ENCODE data around the gene SLC16A3. TPM values are rescaled to one million over a fixed set of nuclear protein-coding genes. Genes with fewer than 3 reads are reported as not detected.

Gene SLC16A3
- total and polyA plus RNA-seq, 9 of the 15 experiments (the other 6 are each of a cell fraction or from before 2014, with no cell fraction given): 0.11 to 5.4 (median 1.2) TPM; not detected in 2

DNA sequence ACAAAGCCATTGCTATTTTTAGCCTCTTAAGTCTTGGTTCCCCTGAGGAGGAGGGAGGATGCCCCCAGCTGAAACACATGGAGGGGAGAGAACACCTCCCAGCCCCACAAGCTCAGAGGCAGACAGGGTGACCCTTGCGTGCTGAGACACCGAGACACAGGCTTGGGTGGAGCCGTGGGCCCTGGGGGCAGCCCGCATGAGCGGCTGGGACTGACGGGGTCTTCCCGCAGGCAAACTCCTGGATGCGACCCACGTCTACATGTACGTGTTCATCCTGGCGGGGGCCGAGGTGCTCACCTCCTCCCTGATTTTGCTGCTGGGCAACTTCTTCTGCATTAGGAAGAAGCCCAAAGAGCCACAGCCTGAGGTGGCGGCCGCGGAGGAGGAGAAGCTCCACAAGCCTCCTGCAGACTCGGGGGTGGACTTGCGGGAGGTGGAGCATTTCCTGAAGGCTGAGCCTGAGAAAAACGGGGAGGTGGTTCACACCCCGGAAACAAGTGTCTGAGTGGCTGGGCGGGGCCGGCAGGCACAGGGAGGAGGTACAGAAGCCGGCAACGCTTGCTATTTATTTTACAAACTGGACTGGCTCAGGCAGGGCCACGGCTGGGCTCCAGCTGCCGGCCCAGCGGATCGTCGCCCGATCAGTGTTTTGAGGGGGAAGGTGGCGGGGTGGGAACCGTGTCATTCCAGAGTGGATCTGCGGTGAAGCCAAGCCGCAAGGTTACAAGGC is 9.8 kb downstream of the SLC16A3 start (continued):
- peak; percentile 54 to 65 for TF ChIP-seq NRF1 (conservative IDR thresholded peaks at IDR 0.05 in 1 of 2, IDR thresholded peaks at IDR 0.05 in 1 of 2)
- TF ChIP-seq SMAD4 (CRISPR knock-in tag; conservative IDR thresholded peaks at IDR 0.05): peak; percentile 46; the same call in 1 of the 2 replicates
- TF ChIP-seq ZSCAN29 (IDR thresholded peaks at IDR 0.05): no peak
- TF ChIP-seq CXXC5 (CRISPR knock-in tag; IDR thresholded peaks at IDR 0.05): peak; percentile 62
- TF ChIP-seq NFE2L1 (tag; IDR thresholded peaks at IDR 0.05; ENCODE audit: borderline replicate concordance, low read depth): no peak
- TF ChIP-seq ETV1 (tag; conservative IDR thresholded peaks at IDR 0.05; ENCODE audit: low read depth): peak; percentile 73
- no peak for TF ChIP-seq TCFL5 (CRISPR knock-in tag; conservative IDR thresholded peaks at IDR 0.05)
- no peak for TF ChIP-seq ZNF134 (CRISPR knock-in tag; conservative IDR thresholded peaks at IDR 0.05)
- TF ChIP-seq KLF6 (CRISPR knock-in tag; IDR thresholded peaks at IDR 0.05; ENCODE audit: borderline replicate concordance): no peak
- peak; percentile 64 to 88 for TF ChIP-seq MAZ (CRISPR knock-in tag; conservative IDR thresholded peaks at IDR 0.05 in 1 of 2, IDR thresholded peaks at IDR 0.05 in 1 of 2)
- TF ChIP-seq ZBTB17 (CRISPR knock-in tag; IDR thresholded peaks at IDR 0.05): no peak
- TF ChIP-seq FOXK1 (CRISPR knock-in tag; IDR thresholded peaks at IDR 0.05; ENCODE audit: borderline replicate concordance): no peak
- TF ChIP-seq FOXK2 (conservative IDR thresholded peaks at IDR 0.05 in 1 of 2, IDR thresholded peaks at IDR 0.05 in 1 of 2; ENCODE audit: low read depth in 2 of 2): peak; percentile 77 to 81; a peak in 2 of 4 replicates
- peak; percentile 69; the same call in 1 of the 2 replicates for TF ChIP-seq KDM2B (CRISPR knock-in tag; IDR thresholded peaks at IDR 0.05)
- TF ChIP-seq SUPT5H (IDR thresholded peaks at IDR 0.05): peak; percentile 69
- no peak for TF ChIP-seq HEY1 (CRISPR knock-in tag; IDR thresholded peaks at IDR 0.05; ENCODE audit: borderline replicate concordance)
- TF ChIP-seq, protein P1, sequence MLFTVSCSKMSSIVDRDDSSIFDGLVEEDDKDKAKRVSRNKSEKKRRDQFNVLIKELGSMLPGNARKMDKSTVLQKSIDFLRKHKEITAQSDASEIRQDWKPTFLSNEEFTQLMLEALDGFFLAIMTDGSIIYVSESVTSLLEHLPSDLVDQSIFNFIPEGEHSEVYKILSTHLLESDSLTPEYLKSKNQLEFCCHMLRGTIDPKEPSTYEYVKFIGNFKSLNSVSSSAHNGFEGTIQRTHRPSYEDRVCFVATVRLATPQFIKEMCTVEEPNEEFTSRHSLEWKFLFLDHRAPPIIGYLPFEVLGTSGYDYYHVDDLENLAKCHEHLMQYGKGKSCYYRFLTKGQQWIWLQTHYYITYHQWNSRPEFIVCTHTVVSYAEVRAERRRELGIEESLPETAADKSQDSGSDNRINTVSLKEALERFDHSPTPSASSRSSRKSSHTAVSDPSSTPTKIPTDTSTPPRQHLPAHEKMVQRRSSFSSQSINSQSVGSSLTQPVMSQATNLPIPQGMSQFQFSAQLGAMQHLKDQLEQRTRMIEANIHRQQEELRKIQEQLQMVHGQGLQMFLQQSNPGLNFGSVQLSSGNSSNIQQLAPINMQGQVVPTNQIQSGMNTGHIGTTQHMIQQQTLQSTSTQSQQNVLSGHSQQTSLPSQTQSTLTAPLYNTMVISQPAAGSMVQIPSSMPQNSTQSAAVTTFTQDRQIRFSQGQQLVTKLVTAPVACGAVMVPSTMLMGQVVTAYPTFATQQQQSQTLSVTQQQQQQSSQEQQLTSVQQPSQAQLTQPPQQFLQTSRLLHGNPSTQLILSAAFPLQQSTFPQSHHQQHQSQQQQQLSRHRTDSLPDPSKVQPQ (CRISPR knock-in tag; IDR thresholded peaks at IDR 0.05; ENCODE audit: borderline replicate concordance): no peak
- TF ChIP-seq, protein P2, sequence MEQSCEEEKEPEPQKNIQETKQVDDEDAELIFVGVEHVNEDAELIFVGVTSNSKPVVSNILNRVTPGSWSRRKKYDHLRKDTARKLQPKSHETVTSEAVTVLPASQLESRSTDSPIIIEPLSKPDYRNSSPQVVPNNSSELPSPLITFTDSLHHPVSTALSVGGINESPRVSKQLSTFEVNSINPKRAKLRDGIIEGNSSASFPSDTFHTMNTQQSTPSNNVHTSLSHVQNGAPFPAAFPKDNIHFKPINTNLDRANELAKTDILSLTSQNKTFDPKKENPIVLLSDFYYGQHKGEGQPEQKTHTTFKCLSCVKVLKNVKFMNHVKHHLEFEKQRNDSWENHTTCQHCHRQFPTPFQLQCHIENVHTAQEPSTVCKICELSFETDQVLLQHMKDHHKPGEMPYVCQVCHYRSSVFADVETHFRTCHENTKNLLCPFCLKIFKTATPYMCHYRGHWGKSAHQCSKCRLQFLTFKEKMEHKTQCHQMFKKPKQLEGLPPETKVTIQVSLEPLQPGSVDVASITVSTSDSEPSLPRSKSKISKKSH (CRISPR knock-in tag; IDR thresholded peaks at IDR 0.05): no peak
- TF ChIP-seq MTA3 (IDR thresholded peaks at IDR 0.05; ENCODE audit: borderline replicate concordance): peak; percentile 66; the same call in 1 of the 2 replicates
- TF ChIP-seq, protein P3, sequence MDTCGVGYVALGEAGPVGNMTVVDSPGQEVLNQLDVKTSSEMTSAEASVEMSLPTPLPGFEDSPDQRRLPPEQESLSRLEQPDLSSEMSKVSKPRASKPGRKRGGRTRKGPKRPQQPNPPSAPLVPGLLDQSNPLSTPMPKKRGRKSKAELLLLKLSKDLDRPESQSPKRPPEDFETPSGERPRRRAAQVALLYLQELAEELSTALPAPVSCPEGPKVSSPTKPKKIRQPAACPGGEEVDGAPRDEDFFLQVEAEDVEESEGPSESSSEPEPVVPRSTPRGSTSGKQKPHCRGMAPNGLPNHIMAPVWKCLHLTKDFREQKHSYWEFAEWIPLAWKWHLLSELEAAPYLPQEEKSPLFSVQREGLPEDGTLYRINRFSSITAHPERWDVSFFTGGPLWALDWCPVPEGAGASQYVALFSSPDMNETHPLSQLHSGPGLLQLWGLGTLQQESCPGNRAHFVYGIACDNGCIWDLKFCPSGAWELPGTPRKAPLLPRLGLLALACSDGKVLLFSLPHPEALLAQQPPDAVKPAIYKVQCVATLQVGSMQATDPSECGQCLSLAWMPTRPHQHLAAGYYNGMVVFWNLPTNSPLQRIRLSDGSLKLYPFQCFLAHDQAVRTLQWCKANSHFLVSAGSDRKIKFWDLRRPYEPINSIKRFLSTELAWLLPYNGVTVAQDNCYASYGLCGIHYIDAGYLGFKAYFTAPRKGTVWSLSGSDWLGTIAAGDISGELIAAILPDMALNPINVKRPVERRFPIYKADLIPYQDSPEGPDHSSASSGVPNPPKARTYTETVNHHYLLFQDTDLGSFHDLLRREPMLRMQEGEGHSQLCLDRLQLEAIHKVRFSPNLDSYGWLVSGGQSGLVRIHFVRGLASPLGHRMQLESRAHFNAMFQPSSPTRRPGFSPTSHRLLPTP (IDR thresholded peaks at IDR 0.05; ENCODE audit: borderline replicate concordance, extremely low read depth, insufficient read length): no peak
- TF ChIP-seq MCM3 (IDR thresholded peaks at IDR 0.05): no peak
- TF ChIP-seq TBL1XR1 (IDR thresholded peaks at IDR 0.05; ENCODE audit: low read length in 2 of 2): no peak
